RWPE1 (cell line): ENCODE results near the gene OIT3.

ENCODE experiments used
- CTCF ChIA-PET: fragments of 350-600 bp; sonication (Branson Sonifier 250); formaldehyde crosslinking; extraction: SDS; loops from one replicate; lab custom pipeline; 2021; lab: Yijun Ruan, JAX
- POLR2A ChIA-PET: fragments of 400-600 bp; formaldehyde crosslinking; extraction: SDS; loops from one replicate; lab custom pipeline; 2020; ENCODE audit warnings: antibody characterized with exemption; ENCODE audit not compliant: low non-redundant PET; lab: Yijun Ruan, JAX
- DNase-seq: peaks from one replicate; pipeline ENCODE4 v3.0.0; 2012; ENCODE audit warnings: low spot score
- H3K27ac ChIP-seq: fragments of 450-650 bp; 2 replicates; pipeline ENCODE4 v1.5.1; 2017
- TF ChIP-seq, protein P1 (sequence below): fragments of 450-650 bp; conservative IDR thresholded peaks from 2 replicates; pipeline ENCODE4 v1.5.1; 2017; ENCODE audit warnings: low read depth, mild to moderate bottlenecking

Gene OIT3

DNA sequence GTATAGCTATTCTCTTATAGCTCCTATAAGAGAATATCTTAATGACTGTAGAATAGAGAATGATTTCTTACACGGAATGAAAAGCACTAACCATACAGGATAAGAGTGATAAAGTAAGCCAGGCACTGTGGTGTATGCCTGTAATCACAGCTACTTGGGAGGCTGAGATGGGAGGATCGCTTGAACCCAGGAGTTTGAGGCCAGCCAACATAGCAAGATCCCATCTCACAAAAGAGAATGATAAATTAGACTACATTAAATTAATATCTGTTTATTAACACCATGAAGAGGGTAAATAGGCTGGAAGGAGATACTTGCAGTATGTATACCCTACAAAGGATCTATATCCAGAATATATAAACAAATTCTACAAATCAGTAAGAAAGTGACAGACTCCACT, 12.2 kb upstream of the OIT3 start:
- no peak for DNase-seq
- TF ChIP-seq, protein P1, sequence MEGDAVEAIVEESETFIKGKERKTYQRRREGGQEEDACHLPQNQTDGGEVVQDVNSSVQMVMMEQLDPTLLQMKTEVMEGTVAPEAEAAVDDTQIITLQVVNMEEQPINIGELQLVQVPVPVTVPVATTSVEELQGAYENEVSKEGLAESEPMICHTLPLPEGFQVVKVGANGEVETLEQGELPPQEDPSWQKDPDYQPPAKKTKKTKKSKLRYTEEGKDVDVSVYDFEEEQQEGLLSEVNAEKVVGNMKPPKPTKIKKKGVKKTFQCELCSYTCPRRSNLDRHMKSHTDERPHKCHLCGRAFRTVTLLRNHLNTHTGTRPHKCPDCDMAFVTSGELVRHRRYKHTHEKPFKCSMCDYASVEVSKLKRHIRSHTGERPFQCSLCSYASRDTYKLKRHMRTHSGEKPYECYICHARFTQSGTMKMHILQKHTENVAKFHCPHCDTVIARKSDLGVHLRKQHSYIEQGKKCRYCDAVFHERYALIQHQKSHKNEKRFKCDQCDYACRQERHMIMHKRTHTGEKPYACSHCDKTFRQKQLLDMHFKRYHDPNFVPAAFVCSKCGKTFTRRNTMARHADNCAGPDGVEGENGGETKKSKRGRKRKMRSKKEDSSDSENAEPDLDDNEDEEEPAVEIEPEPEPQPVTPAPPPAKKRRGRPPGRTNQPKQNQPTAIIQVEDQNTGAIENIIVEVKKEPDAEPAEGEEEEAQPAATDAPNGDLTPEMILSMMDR = no peak
- H3K27ac ChIP-seq = no peak overlapping the region
- ChIA-PET POLR2A (no interaction called here), CTCF (interaction anchor here (0.6 to 0.7 kb wide), 2 partner anchors 110 to 618 kb away, joined by 3 to 4 read pairs; no protein-coding TSS in a partner anchor)

- CTCF ChIA-PET = no interaction called here
Observed at GRCh38 chr10:72883861-72884260, 9.7 kb upstream of the OIT3 start.

DNA sequence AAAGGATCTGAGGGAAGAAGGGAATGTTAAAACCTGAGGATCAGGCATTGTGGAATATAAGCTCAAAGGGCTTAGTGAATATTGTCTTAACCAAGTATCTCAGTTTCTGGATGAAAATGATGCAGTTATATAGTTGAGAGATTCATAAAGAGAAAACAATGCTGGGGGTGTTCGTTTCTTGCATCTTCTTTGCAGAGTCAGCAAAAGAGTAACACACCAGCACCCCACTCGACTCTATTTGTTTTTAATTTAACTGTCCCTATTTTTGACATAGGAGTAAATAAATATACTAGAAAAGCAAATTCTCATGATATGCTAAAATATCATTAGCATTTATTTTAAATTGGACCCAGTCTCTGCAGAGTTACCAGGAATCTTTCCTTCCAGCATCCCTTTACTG, 7.6 kb upstream of the OIT3 start:
- POLR2A ChIA-PET = no interaction called here
- CTCF ChIA-PET = no interaction called here

More at GRCh38 chr10:72883861-72884260, 9.7 kb upstream of the OIT3 start:
- TF ChIP-seq, protein P1 = no peak
- DNase-seq = no peak
- POLR2A ChIA-PET = no interaction called here
- H3K27ac ChIP-seq = no peak overlapping the region

GRCh38 chr10:72886621-72887020, 6.9 kb upstream of the OIT3 start:
- CTCF ChIA-PET = interaction anchor here (0.7 kb wide), 1 partner anchor 172 kb away, joined by 3 read pairs; no protein-coding TSS in a partner anchor
- TF ChIP-seq, protein P1 = no peak
- POLR2A ChIA-PET = no interaction called here
- DNase-seq = no peak
- no peak overlapping the region for H3K27ac ChIP-seq

More for the DNA sequence above, 7.6 kb upstream of the OIT3 start:
- no peak for DNase-seq
- TF ChIP-seq, protein P1 = no peak
- H3K27ac ChIP-seq = no peak overlapping the region

- TF ChIP-seq, protein P1 = no peak
- peak overlapping the region; percentile 71 for H3K27ac ChIP-seq
- CTCF ChIA-PET = interaction anchor here (0.7 kb wide), 1 partner anchor 171 kb away, joined by 3 read pairs; no protein-coding TSS in a partner anchor
- POLR2A ChIA-PET = no interaction called here
- no peak for DNase-seq
Observed at GRCh38 chr10:72887043-72887442, 6.5 kb upstream of the OIT3 start.

DNA sequence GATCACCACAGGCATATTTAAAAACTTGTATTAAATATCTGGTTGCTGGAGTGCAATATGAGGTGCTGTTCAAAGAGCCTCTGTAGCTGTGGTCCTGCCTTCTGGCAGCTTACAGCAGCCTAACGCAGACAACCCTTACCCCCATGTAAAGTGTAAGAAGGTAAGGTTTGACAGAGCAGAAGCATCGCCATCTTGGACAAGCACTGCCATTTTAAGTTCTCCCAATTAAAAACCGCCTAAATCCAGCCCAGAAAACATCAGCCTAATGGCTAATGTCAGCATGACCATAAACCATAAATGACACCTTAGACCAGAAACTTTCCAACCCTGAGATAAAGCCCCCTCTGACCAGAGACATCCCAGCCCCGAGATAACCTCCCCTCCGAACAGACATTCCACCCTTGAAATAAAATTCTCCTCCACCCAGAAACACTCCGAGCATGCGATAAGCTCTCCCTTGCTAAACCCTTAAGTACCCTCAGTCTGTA, 5.3 kb upstream of the OIT3 start:
- TF ChIP-seq, protein P1 = no peak
- ChIA-PET CTCF (interaction anchor here (0.5 to 0.7 kb wide), 2 partner anchors 51 to 235 kb away, joined by 3 read pairs; no protein-coding TSS in a partner anchor), POLR2A (no interaction called here)
- DNase-seq = no peak
- H3K27ac ChIP-seq = no peak overlapping the region
